Cerebellar nuclear complex (tissue), 1 donor: ENCODE data around the gene SIM2.

Experiments
- DNase-seq, 2 experiments: peaks; one replicate each; lab custom pipeline; 2025; lab: John Stamatoyannopoulos, UW

Gene SIM2

GRCh38 chr21:36688324-36688723 is 10.6 kb upstream of the SIM2 start:
- no peak for DNase-seq

GRCh38 chr21:36689324-36689723 is 9.6 kb upstream of the SIM2 start:
- no peak for DNase-seq

GRCh38 chr21:36690628-36691554 is 8.0 kb upstream of the SIM2 start:
- no peak for DNase-seq

GRCh38 chr21:36691555-36692041 is 7.3 kb upstream of the SIM2 start:
- no peak for DNase-seq

- DNase-seq = no peak
Measured at GRCh38 chr21:36692114-36692834, 6.6 kb upstream of the SIM2 start.

GRCh38 chr21:36692835-36693488 is 6.0 kb upstream of the SIM2 start:
- no peak for DNase-seq

- DNase-seq = no peak
Measured at GRCh38 chr21:36693489-36694030, 5.4 kb upstream of the SIM2 start.

GRCh38 chr21:36694031-36694515 is 4.8 kb upstream of the SIM2 start:
- DNase-seq = no peak

- no peak for DNase-seq
Measured at GRCh38 chr21:36694593-36695282, 4.2 kb upstream of the SIM2 start.

- DNase-seq = no peak
Measured at GRCh38 chr21:36695283-36695634, 3.7 kb upstream of the SIM2 start.

- DNase-seq = no peak
Measured at GRCh38 chr21:36695671-36696389, 3.1 kb upstream of the SIM2 start.

GRCh38 chr21:36696390-36697059 is 2.4 kb upstream of the SIM2 start:
- no peak for DNase-seq

GRCh38 chr21:36697060-36697850 is 1.7 kb upstream of the SIM2 start:
- no peak for DNase-seq

GRCh38 chr21:36697851-36698384 is 997 bp upstream of the SIM2 start:
- no peak for DNase-seq

- DNase-seq = no peak
Measured at GRCh38 chr21:36698385-36698980, 432 bp upstream of the SIM2 start.

- no peak for DNase-seq
Measured at GRCh38 chr21:36699546-36700294, 805 bp downstream of the SIM2 start.

- no peak for DNase-seq
Measured at GRCh38 chr21:36700295-36700970, 1.5 kb downstream of the SIM2 start.
